K562 (cell line): ENCODE results near the gene CNTN3. TPM values are rescaled to one million over a fixed set of nuclear protein-coding genes. Genes with fewer than 3 reads are reported as not detected.

Source experiments
- ATAC-seq: fragments of 200-7000 bp; cut with Tn5 transposase; 3 replicates; pipeline ENCODE4 v1.9.1; 2020; ENCODE audit warnings: moderate library complexity
- BruUV-seq: library from RNA; stranded (reverse); fragments of 400-500 nt; replicated peaks from 2 replicates; lab custom pipeline; 2021; lab: Mats Ljungman, UMichigan
- CTCF ChIA-PET: fragments of 300-600 bp; formaldehyde crosslinking; extraction: SDS; loops from one replicate; lab custom pipeline; 2021; ENCODE audit warnings: low intra/inter-chr PET ratio; lab: Yijun Ruan, JAX
- POLR2A ChIA-PET: fragments of 300-600, 350-650 bp; sonication (Branson Sonifier 250); formaldehyde crosslinking; extraction: SDS; loops from one replicate; lab custom pipeline; 2021; ENCODE audit warnings: antibody characterized with exemption, inconsistent platforms; lab: Yijun Ruan, JAX
- DNase-seq, 4 experiments: peaks; one replicate each; pipeline versions ENCODE4 v3.0.0 to v3.0.0-alpha.2; 2011 to 2018; ENCODE audit warnings: low spot score in 3 of 4, mixed read lengths in 3 of 4; ENCODE audit errors: extremely low read depth in 1 of 4
- FAIRE-seq: peaks from 2 replicates; lab custom pipeline; 2011; peaks lifted over from hg19 to GRCh38; lab: Jason Lieb, UNC
- H2AFZ ChIP-seq: 2 replicates; pipeline ENCODE4 v1.6.0; 2011; ENCODE audit warnings: low read depth, low read length, control low read depth, inconsistent platforms
- H3K27ac ChIP-seq: fragments of 200-600 bp; 3 replicates; pipeline ENCODE4 v1.8.0; 2011; ENCODE audit warnings: low read depth, mild to moderate bottlenecking, control low read depth, inconsistent platforms, low read length, moderate library complexity, mixed read lengths; ENCODE audit errors: extremely low read depth
- H3K27me3 ChIP-seq, 2 experiments: fragments of 300-600 bp in 1 of 2; 2 replicates in 1 of 2; 3 replicates in 1 of 2; pipeline versions ENCODE4 v1.6.0 to v1.8.0; 2011; ENCODE audit warnings: inconsistent platforms in 2 of 2, low read length in 2 of 2, mild to moderate bottlenecking in 1 of 2, mixed read lengths in 1 of 2, moderate library complexity in 1 of 2; ENCODE audit not compliant: control insufficient read depth in 2 of 2, insufficient read depth in 2 of 2
- H3K36me3 ChIP-seq: fragments of 300-600 bp; 3 replicates; pipeline ENCODE4 v1.8.0; 2011; ENCODE audit warnings: mild to moderate bottlenecking, low read length, inconsistent platforms; ENCODE audit not compliant: control insufficient read depth, insufficient read depth
- H3K4me1 ChIP-seq, 2 experiments: fragments of 200-600 bp in 1 of 2; replicated peaks in 1 of 2; 2 replicates in 1 of 2; 3 replicates in 1 of 2; pipeline versions ENCODE4 v1.5.1 to v1.8.0; 2011; ENCODE audit warnings: inconsistent platforms in 2 of 2, low read length in 2 of 2, mild to moderate bottlenecking in 1 of 2, mixed read lengths in 1 of 2, moderate library complexity in 1 of 2; ENCODE audit not compliant: control insufficient read depth in 2 of 2, insufficient read depth in 2 of 2
- H3K4me2 ChIP-seq: 2 replicates; pipeline ENCODE4 v1.6.1; 2011; ENCODE audit warnings: low read length, control low read depth, inconsistent platforms, mixed read lengths; ENCODE audit not compliant: insufficient read depth
- H3K4me3 ChIP-seq: fragments of 200-600 bp; sonication (generic), shearing (Covaris generic); 2 replicates; pipeline ENCODE4 v1.5.1; 2016; ENCODE audit warnings: control low read depth, inconsistent platforms
- H3K79me2 ChIP-seq: fragments of 200-600 bp; 3 replicates; pipeline ENCODE4 v1.8.0; 2011; ENCODE audit warnings: low read length, inconsistent platforms; ENCODE audit not compliant: control insufficient read depth, insufficient read depth
- H3K9ac ChIP-seq, 2 experiments: 2 replicates each; pipeline versions ENCODE4 v1.6.0 to v1.6.1; 2011; ENCODE audit warnings: low read depth in 2 of 2, low read length in 2 of 2, control low read depth in 1 of 2, inconsistent platforms in 1 of 2, mild to moderate bottlenecking in 1 of 2, mixed read lengths in 1 of 2; ENCODE audit not compliant: insufficient read depth in 1 of 2
- H3K9me1 ChIP-seq: one replicate; pipeline ENCODE4 v1.6.0; 2011; ENCODE audit warnings: inconsistent platforms, mild to moderate bottlenecking, low read length, moderate library complexity; ENCODE audit not compliant: control insufficient read depth, insufficient read depth
- H3K9me3 ChIP-seq: replicated peaks from 2 replicates; pipeline ENCODE4 v1.5.1; 2011; ENCODE audit warnings: low read depth, low read length, inconsistent platforms; ENCODE audit not compliant: control insufficient read depth, insufficient read depth
- H4K20me1 ChIP-seq: replicated peaks from 2 replicates; pipeline ENCODE4 v1.6.1; 2011; ENCODE audit warnings: low read length, inconsistent platforms, mixed read lengths; ENCODE audit not compliant: control insufficient read depth, insufficient read depth
- CBX1 ChIP-seq: sonication (generic); IDR thresholded peaks from 2 replicates; pipeline ENCODE4 v1.6.1; 2016; ENCODE audit warnings: antibody characterized with exemption, low read depth, mild to moderate bottlenecking
- CREBBP ChIP-seq: IDR thresholded peaks from one replicate; pipeline ENCODE4 v1.6.1; 2012; ENCODE audit warnings: low read depth, mild to moderate bottlenecking, control low read depth, inconsistent platforms, low read length
- ETV5 ChIP-seq: sonication (generic); formaldehyde crosslinking; IDR thresholded peaks from 2 replicates; pipeline ENCODE4 v1.4.0; 2020; ENCODE audit warnings: low read depth, mild to moderate bottlenecking, missing genetic modification reagents
- FOXK1 ChIP-seq: sonication (generic); formaldehyde crosslinking; IDR thresholded peaks from 2 replicates; pipeline ENCODE4 v1.8.0; 2022; ENCODE audit warnings: missing genetic modification reagents, mild to moderate bottlenecking, borderline replicate concordance
- HOXB6 ChIP-seq: fragments of 250-450 bp; sonication (Bioruptor Pico); IDR thresholded peaks from 2 replicates; pipeline ENCODE4 v1.5.1; 2022; ENCODE audit warnings: mild to moderate bottlenecking, borderline replicate concordance
- KLF16 ChIP-seq: IDR thresholded peaks from 2 replicates; pipeline ENCODE4 v1.6.1; 2016; ENCODE audit warnings: antibody characterized with exemption
- PHF21A ChIP-seq: fragments of 450-650 bp; IDR thresholded peaks from 2 replicates; pipeline ENCODE4 v1.6.1; 2017; ENCODE audit warnings: low read depth, borderline replicate concordance
- PTTG1 ChIP-seq: fragments of 450-650 bp; IDR thresholded peaks from 2 replicates; pipeline ENCODE4 v1.6.1; 2016; ENCODE audit warnings: low read depth, mild to moderate bottlenecking, missing genetic modification characterization, missing compliant biosample characterization
- RFX1 ChIP-seq: fragments of 450-650 bp; IDR thresholded peaks from 2 replicates; pipeline ENCODE4 v1.6.1; 2016; ENCODE audit warnings: mild to moderate bottlenecking, moderate library complexity
- TSC22D4 ChIP-seq: fragments of 450-650 bp; IDR thresholded peaks from 2 replicates; pipeline ENCODE4 v1.6.1; 2016; ENCODE audit warnings: missing genetic modification characterization, missing biosample characterization, control low read depth
- ZZZ3 ChIP-seq: fragments of 450-650 bp; IDR thresholded peaks from 2 replicates; pipeline ENCODE4 v1.6.1; 2016; ENCODE audit warnings: antibody characterized with exemption, mild to moderate bottlenecking, moderate library complexity
- WGBS: fragments of 100-300 bp; shearing (Covaris generic); methylation state at CpG from one replicate; pipeline ENCODE4 v1.1.6; 2016; ENCODE audit warnings: low coverage, mixed read lengths; ENCODE audit not compliant: insufficient coverage; ENCODE audit errors: missing lambda C conversion rate; 5-methylcytosine and 5-hydroxymethylcytosine counted together
- in situ Hi-C: fragments of 300-500 bp; cut with MboI; formaldehyde crosslinking; loops from 4 replicates; pipeline ENCODE4 v1.15.0; 2018; ENCODE audit warnings: inconsistent platforms, mixed read lengths
- intact Hi-C: fragments of 100-400 bp; cut with micrococcal nuclease; formaldehyde crosslinking; loops from 2 replicates; pipeline ENCODE4 v1.14.2; 2022
- polyA plus RNA-seq, 8 experiments: library from polyadenylated mRNA; depleted of rRNA in 4 of 8; stranded (reverse) in 5 of 8; unstranded in 3 of 8; fragments of >200 nt; fragmentation: Nextera tagmentation in 2 of 8; fragmentation: Illumina TruSeq in 1 of 8; extraction: Ambion mirVana in 2 of 8; extraction: Trizol in 1 of 8; gene quantifications; 2 replicates each; pipeline versions ENCODE4 v1.2.1 to v1.2.3, GENCODE V29; 2011 to 2014; ENCODE audit warnings: inconsistent platforms in 1 of 8, missing spikeins in 1 of 8
- total RNA-seq, 7 experiments: library from RNA; depleted of rRNA in 6 of 7; stranded (reverse); fragments of >200 nt in 6 of 7; fragmentation: Illumina TruSeq in 2 of 7; extraction: Trizol in 2 of 7; gene quantifications; 2 replicates each; pipeline versions ENCODE4 v1.2.1 to v1.2.3, GENCODE V29; 2011 to 2021; ENCODE audit warnings: low replicate concordance in 1 of 7
- TF ChIP-seq, protein P1 (sequence below): sonication (generic); formaldehyde crosslinking; IDR thresholded peaks from 2 replicates; pipeline ENCODE4 v1.9.0; 2022; ENCODE audit warnings: mild to moderate bottlenecking, missing genetic modification reagents

Gene CNTN3
- total and polyA plus RNA-seq, 9 of the 15 experiments (the other 6 are each of a cell fraction or from before 2014, with no cell fraction given), result 0.01 to 0.07 (median 0.03) TPM; not detected in 3

DNA sequence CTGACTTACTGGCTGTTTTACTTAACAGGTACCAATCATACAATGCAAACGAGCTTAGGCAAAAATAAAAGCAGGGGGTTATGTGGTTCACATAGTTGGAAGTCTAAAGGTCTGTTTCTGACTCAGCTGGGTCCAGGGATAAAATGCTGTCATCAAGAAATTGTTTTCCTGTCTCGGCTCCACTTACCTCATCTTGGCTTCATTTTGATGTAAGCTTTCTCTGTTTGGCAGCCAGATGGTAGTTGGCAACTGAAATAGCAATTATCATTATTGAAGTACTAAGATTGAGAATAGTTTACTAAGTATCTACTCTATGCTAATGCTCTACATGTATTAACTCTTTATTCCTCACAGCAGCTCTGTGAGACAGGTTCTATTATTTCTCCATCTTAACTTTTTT lies 36.8 kb upstream of the CNTN3 start:
- in situ Hi-C loops, result no loop called here
- ATAC-seq, result no peak

DNA sequence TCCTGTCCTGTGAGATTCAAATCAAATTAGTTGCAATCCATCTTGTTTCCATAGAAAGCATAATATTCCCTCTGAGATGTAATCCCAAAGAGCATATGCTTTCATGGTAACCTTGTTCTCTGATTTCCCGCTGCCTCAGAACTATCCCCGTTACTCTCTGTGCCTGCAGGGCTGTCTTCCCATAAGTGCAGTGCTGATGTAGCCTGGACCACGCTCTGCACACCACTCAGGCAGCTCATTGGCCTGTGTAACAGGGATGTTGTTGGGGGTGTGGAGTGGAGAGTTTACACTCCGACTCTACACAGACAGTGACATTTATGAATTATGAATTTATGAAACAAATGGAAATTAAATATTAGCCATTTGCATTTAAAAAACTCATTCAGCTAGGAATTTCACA lies 33.6 kb upstream of the CNTN3 start:
- Histone ChIP-seq H3K27me3 (no peaks in the 10 kb centered on the region), H3K9me1 (no peaks in the 10 kb centered on the region), H3K9ac (no peak overlapping the region), H3K4me3 (no peak overlapping the region), H3K79me2 (no peaks in the 10 kb centered on the region), H3K4me1 (no peaks in the 10 kb centered on the region), H3K9me3 (no peaks in the 10 kb centered on the region), H4K20me1 (no peaks in the 10 kb centered on the region), H3K36me3 (no peaks in the 10 kb centered on the region), H3K27ac (no peak overlapping the region), H2AFZ (no peak overlapping the region), H3K4me2 (no peak overlapping the region)
- in situ Hi-C loops, result no loop called here
- no peak for TF ChIP-seq ETV5 (CRISPR knock-in tag)
- no peak for TF ChIP-seq FOXK1 (CRISPR knock-in tag)
- TF ChIP-seq RFX1, result no peak
- no peak for TF ChIP-seq TSC22D4 (tag)
- no peak for TF ChIP-seq KLF16
- no peak for TF ChIP-seq CBX1
- no peak for TF ChIP-seq PTTG1 (tag)
- no peak for TF ChIP-seq PHF21A
- TF ChIP-seq ZZZ3, result no peak
- FAIRE-seq (no peak), DNase-seq (no peak), ATAC-seq (no peak)
- CTCF ChIA-PET, result no interaction called here
- POLR2A ChIA-PET, result no interaction called here
- intact Hi-C loops, result no loop called here
- 0% methylated on average over 1 of the region's 4 CpGs for WGBS
- no TSS peak for BruUV-seq

More for the DNA sequence above, 36.8 kb upstream of the CNTN3 start:
- 14% methylated on average over 2 of the region's 2 CpGs for WGBS
- DNase-seq (no peak), FAIRE-seq (no peak)
- no peaks in the 10 kb centered on the region for H3K27me3 ChIP-seq
- no peak overlapping the region for H3K9ac ChIP-seq
- no peaks in the 10 kb centered on the region for H3K4me1 ChIP-seq
- no peaks in the 10 kb centered on the region for H4K20me1 ChIP-seq
- H3K4me2 ChIP-seq, result no peak overlapping the region
- no peaks in the 10 kb centered on the region for H3K79me2 ChIP-seq
- no peaks in the 10 kb centered on the region for H3K36me3 ChIP-seq
- TF ChIP-seq CREBBP (no peak), HOXB6 (no peak)
- TF ChIP-seq, protein P1, sequence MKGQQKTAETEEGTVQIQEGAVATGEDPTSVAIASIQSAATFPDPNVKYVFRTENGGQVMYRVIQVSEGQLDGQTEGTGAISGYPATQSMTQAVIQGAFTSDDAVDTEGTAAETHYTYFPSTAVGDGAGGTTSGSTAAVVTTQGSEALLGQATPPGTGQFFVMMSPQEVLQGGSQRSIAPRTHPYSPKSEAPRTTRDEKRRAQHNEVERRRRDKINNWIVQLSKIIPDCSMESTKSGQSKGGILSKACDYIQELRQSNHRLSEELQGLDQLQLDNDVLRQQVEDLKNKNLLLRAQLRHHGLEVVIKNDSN (CRISPR knock-in tag), result no peak
- H2AFZ ChIP-seq, result no peak overlapping the region
- ChIA-PET CTCF (no interaction called here), POLR2A (no interaction called here)
- H3K4me3 ChIP-seq, result no peak overlapping the region
- H3K9me3 ChIP-seq, result no peaks in the 10 kb centered on the region
- intact Hi-C loops, result no loop called here
- no peak overlapping the region for H3K27ac ChIP-seq
- BruUV-seq, result no TSS peak
- no peaks in the 10 kb centered on the region for H3K9me1 ChIP-seq
